IMR-90 (cell line): ENCODE data around the gene PIAS4. TPM values are rescaled to one million over a fixed set of nuclear protein-coding genes. Genes with fewer than 3 reads are reported as not detected.
"Not testable (repeated sequence)": the region's sequence is repeated elsewhere in the genome, so short reads cannot be mapped to it uniquely, and the experiment has no call there.

Source experiments
- ATAC-seq: fragments of 200-7000 bp; cut with Tn5 transposase; 2 replicates; pipeline ENCODE4 v1.9.1; 2020; ENCODE audit warnings: low read depth, mild to moderate bottlenecking, moderate library complexity
- BruUV-seq: library from RNA; stranded (reverse); fragments of 400-500 nt; replicated peaks from 2 replicates; lab custom pipeline; 2021; lab: Mats Ljungman, UMichigan
- CTCF ChIA-PET: fragments of 300-600 bp; formaldehyde crosslinking; extraction: SDS; loops from one replicate; lab custom pipeline; 2021; ENCODE audit warnings: antibody characterized with exemption; lab: Yijun Ruan, JAX
- POLR2A ChIA-PET: fragments of 300-600 bp; sonication (Branson Sonifier 250); formaldehyde crosslinking; loops from one replicate; lab custom pipeline; 2022; ENCODE audit warnings: antibody characterized with exemption; ENCODE audit not compliant: unreplicated experiment; lab: Charles Lee
- DNase-seq: peaks from one replicate; pipeline ENCODE4 v3.0.0; 2013
- H2AFZ ChIP-seq: replicated peaks from 2 replicates; pipeline ENCODE3; 2013; ENCODE audit warnings: low read length, mild to moderate bottlenecking; ENCODE audit not compliant: poor library complexity
- H2AK5ac ChIP-seq: 2 replicates; pipeline ENCODE4 v1.6.1; 2013; ENCODE audit warnings: low read depth, low read length, inconsistent platforms
- H2AK9ac ChIP-seq: replicated peaks from 2 replicates; pipeline ENCODE3; 2013; ENCODE audit warnings: mild to moderate bottlenecking, low read depth, low read length, moderate library complexity; ENCODE audit not compliant: poor library complexity
- H2BK120ac ChIP-seq: 2 replicates; pipeline ENCODE4 v1.6.1; 2013; ENCODE audit warnings: low read depth, low read length, inconsistent platforms
- H2BK15ac ChIP-seq: 3 replicates; pipeline ENCODE4 v1.6.1; 2013; ENCODE audit warnings: low read depth, low read length, inconsistent platforms
- H2BK20ac ChIP-seq: 2 replicates; pipeline ENCODE4 v1.6.1; 2013; ENCODE audit warnings: low read depth, mild to moderate bottlenecking, inconsistent platforms, low read length, moderate library complexity
- H2BK5ac ChIP-seq: 2 replicates; pipeline ENCODE4 v1.6.1; 2013; ENCODE audit warnings: mild to moderate bottlenecking, low read depth, low read length, inconsistent platforms; ENCODE audit not compliant: poor library complexity, severe bottlenecking
- H3K14ac ChIP-seq: replicated peaks from 2 replicates; pipeline ENCODE4 v1.6.1; 2013; ENCODE audit warnings: low read depth, low read length, inconsistent platforms
- H3K18ac ChIP-seq: 2 replicates; pipeline ENCODE4 v1.6.1; 2013; ENCODE audit warnings: low read depth, low read length, control low read depth
- H3K23ac ChIP-seq: 2 replicates; pipeline ENCODE4 v1.6.1; 2013; ENCODE audit warnings: low read depth, low read length, inconsistent platforms
- H3K27ac ChIP-seq: 2 replicates; pipeline ENCODE4 v1.5.1; 2013; ENCODE audit warnings: mild to moderate bottlenecking, control low read depth, low read length; ENCODE audit not compliant: insufficient read depth
- H3K27me3 ChIP-seq: 2 replicates; pipeline ENCODE4 v1.6.1; 2013; ENCODE audit warnings: low read length; ENCODE audit not compliant: control insufficient read depth, insufficient read depth
- H3K36me3 ChIP-seq: 2 replicates; pipeline ENCODE4 v1.6.1; 2013; ENCODE audit warnings: low read length, mixed read lengths; ENCODE audit not compliant: control insufficient read depth, insufficient read depth
- H3K4ac ChIP-seq: 2 replicates; pipeline ENCODE4 v1.6.1; 2013; ENCODE audit warnings: low read depth, low read length, inconsistent platforms
- H3K4me1 ChIP-seq: 2 replicates; pipeline ENCODE4 v1.6.1; 2013; ENCODE audit warnings: low read length, mixed read lengths; ENCODE audit not compliant: control insufficient read depth, insufficient read depth
- H3K4me2 ChIP-seq: 2 replicates; pipeline ENCODE4 v1.6.1; 2013; ENCODE audit warnings: low read depth, mild to moderate bottlenecking, control low read depth, low read length, moderate library complexity
- H3K4me3 ChIP-seq: 2 replicates; pipeline ENCODE4 v1.5.1; 2013; ENCODE audit warnings: low read depth, mild to moderate bottlenecking, control low read depth, low read length, moderate library complexity; ENCODE audit not compliant: insufficient read depth
- H3K56ac ChIP-seq: 2 replicates; pipeline ENCODE4 v1.6.1; 2013; ENCODE audit warnings: low read length, inconsistent platforms; ENCODE audit not compliant: insufficient read depth; ENCODE audit errors: extremely low read depth
- H3K79me1 ChIP-seq, 2 experiments: 2 replicates each; pipeline ENCODE4 v1.6.1; 2013; ENCODE audit warnings: low read length in 2 of 2, inconsistent platforms in 1 of 2, low read depth in 1 of 2
- H3K9ac ChIP-seq: 2 replicates; pipeline ENCODE4 v1.6.1; 2013; ENCODE audit warnings: low read depth, low read length, control low read depth
- H3K9me1 ChIP-seq: 2 replicates; pipeline ENCODE4 v1.6.1; 2013; ENCODE audit warnings: low read length, inconsistent platforms; ENCODE audit not compliant: insufficient read depth
- H3K9me3 ChIP-seq: 2 replicates; pipeline ENCODE4 v1.6.1; 2013; ENCODE audit warnings: low read length; ENCODE audit not compliant: control insufficient read depth, insufficient read depth
- H4K20me1 ChIP-seq: 2 replicates; pipeline ENCODE4 v1.6.1; 2013; ENCODE audit warnings: low read length, inconsistent platforms; ENCODE audit not compliant: insufficient read depth
- H4K5ac ChIP-seq: 2 replicates; pipeline ENCODE4 v1.6.1; 2013; ENCODE audit warnings: mild to moderate bottlenecking, low read depth, low read length, control low read depth
- H4K8ac ChIP-seq, 2 experiments: 2 replicates each; pipeline ENCODE4 v1.6.1; 2013; ENCODE audit warnings: low read depth in 2 of 2, low read length in 2 of 2, control low read depth in 1 of 2, inconsistent platforms in 1 of 2
- H4K91ac ChIP-seq: 2 replicates; pipeline ENCODE4 v1.6.1; 2013; ENCODE audit warnings: low read depth, low read length, inconsistent platforms; ENCODE audit not compliant: insufficient read depth
- CTCF ChIP-seq: conservative IDR thresholded peaks from 2 replicates; pipeline ENCODE4 v1.5.1; 2012; ENCODE audit warnings: mild to moderate bottlenecking, low read depth, low read length, improper control_type of control experiment
- MAFK ChIP-seq: IDR thresholded peaks from 2 replicates; pipeline ENCODE4 v1.6.1; 2012; ENCODE audit warnings: low read depth, low read length, improper control_type of control experiment
- NFE2L2 ChIP-seq: fragments of 150-350 bp; IDR thresholded peaks from 2 replicates; pipeline ENCODE4 v1.6.1; 2016; ENCODE audit warnings: low read depth, mild to moderate bottlenecking, low read length
- POLR2A ChIP-seq: IDR thresholded peaks from 2 replicates; pipeline ENCODE4 v1.6.1; 2012; ENCODE audit warnings: mild to moderate bottlenecking, low read depth, low read length
- RAD21 ChIP-seq: IDR thresholded peaks from 2 replicates; pipeline ENCODE4 v1.6.1; 2012; ENCODE audit warnings: low read length, improper control_type of control experiment
- RFX5 ChIP-seq: IDR thresholded peaks from 2 replicates; pipeline ENCODE4 v1.8.0; 2012; ENCODE audit warnings: low read depth, mild to moderate bottlenecking, low read length, moderate library complexity
- USF2 ChIP-seq: fragments of 150-350 bp; IDR thresholded peaks from 2 replicates; pipeline ENCODE4 v1.6.1; 2017; ENCODE audit warnings: mild to moderate bottlenecking, antibody characterized with exemption, low read length, low read depth
- WGBS, 2 experiments: methylation state at CpG; one replicate each; pipeline versions ENCODE4 v1.1.5 to v1.1.7; 2013; ENCODE audit warnings: missing lambda C conversion rate in 2 of 2; ENCODE audit not compliant: insufficient read length in 1 of 2; ENCODE audit errors: extremely low coverage in 2 of 2; 5-methylcytosine and 5-hydroxymethylcytosine counted together
- dilution Hi-C: fragments of 300-500 bp; cut with HindIII; formaldehyde crosslinking; loops from one replicate; pipeline ENCODE4 v1.14.3; 2018; ENCODE audit warnings: low sequenced_read_pairs; ENCODE audit not compliant: unreplicated experiment
- in situ Hi-C: fragments of 300-500 bp; cut with MboI; formaldehyde crosslinking; loops from 3 replicates; pipeline ENCODE4 v1.14.3; 2019; ENCODE audit warnings: low sequenced_read_pairs, inconsistent platforms, mixed read lengths
- intact Hi-C: fragments of 100-400 bp; cut with micrococcal nuclease; formaldehyde crosslinking; loops from 2 replicates; pipeline ENCODE4 v1.10.0; 2022
- polyA plus RNA-seq, 3 experiments: library from polyadenylated mRNA; depleted of rRNA; stranded (reverse); fragments of >200 nt; gene quantifications; 2 replicates each; pipeline ENCODE4 v1.2.3, GENCODE V29; 2012; ENCODE audit warnings: low replicate concordance in 1 of 3
- total RNA-seq: library from RNA; depleted of rRNA; stranded (reverse); fragments of >200 nt; gene quantifications from 2 replicates; pipeline ENCODE4 v1.2.3, GENCODE V29; 2012

The PIAS4 gene
- total and polyA plus RNA-seq, 2 of the 4 experiments (the other 2 are of a cell fraction) = 12.1 to 13.6 TPM

- no peak overlapping the region for H2BK20ac ChIP-seq
- no peak overlapping the region for H3K23ac ChIP-seq
- no peak overlapping the region for H2AK5ac ChIP-seq
- H4K20me1 ChIP-seq = peaks cover 77% of the 10 kb centered on the region
- CTCF ChIA-PET = no interaction called here
- WGBS, 2 experiments = 44% methylated on average over 3 of the region's 14 CpGs; no CpG with 5 or more reads in 1 of the 2 experiments
- H3K27ac ChIP-seq = no peak overlapping the region
- no peaks in the 10 kb centered on the region for H3K27me3 ChIP-seq
- in situ Hi-C loops (no loop called here), dilution Hi-C loops (no loop called here), intact Hi-C loops (no loop called here)
- no peak overlapping the region for H4K91ac ChIP-seq
- no peak overlapping the region for H2BK5ac ChIP-seq
- no peak overlapping the region for H3K18ac ChIP-seq
- H3K4me1 ChIP-seq = peaks cover 24% of the 10 kb centered on the region
- no peak overlapping the region for H3K4me3 ChIP-seq
- no peak overlapping the region for H3K56ac ChIP-seq
- no peak overlapping the region for H2BK120ac ChIP-seq
- no peak for ATAC-seq
- peaks cover 30% of the 10 kb centered on the region for H3K36me3 ChIP-seq
- H3K14ac ChIP-seq = no peak overlapping the region
- POLR2A ChIA-PET = no interaction called here
- H2AK9ac ChIP-seq = no peak overlapping the region
- H2AFZ ChIP-seq = no peak overlapping the region
- TF ChIP-seq MAFK = no peak
- TF ChIP-seq NFE2L2 = no peak
- no peak for TF ChIP-seq RFX5
- no peak for TF ChIP-seq RAD21
- no peak for TF ChIP-seq CTCF
- TF ChIP-seq POLR2A = no peak
- TF ChIP-seq USF2 = no peak
- no peaks in the 10 kb centered on the region for H3K9me3 ChIP-seq
- no peak for DNase-seq
- H4K8ac ChIP-seq = no peak overlapping the region
- H3K9me1 ChIP-seq = no peaks in the 10 kb centered on the region
- no peak overlapping the region for H3K9ac ChIP-seq
- no peak overlapping the region for H3K4ac ChIP-seq
- peaks cover 33 to 83% of the 10 kb centered on the region in 2 experiments for H3K79me1 ChIP-seq
- H4K5ac ChIP-seq = no peak overlapping the region
- no peak overlapping the region for H3K4me2 ChIP-seq
- H2BK15ac ChIP-seq = no peak overlapping the region
- no TSS peak for BruUV-seq
Measured at GRCh38 chr19:4010808-4011110, 3.2 kb downstream of the PIAS4 start.

GRCh38 chr19:4011430-4011829, 3.9 kb downstream of the PIAS4 start:
- H3K79me1 ChIP-seq = peaks cover 33 to 88% of the 10 kb centered on the region in 2 experiments
- H3K36me3 ChIP-seq = peaks cover 35% of the 10 kb centered on the region
- H3K23ac ChIP-seq, H3K9ac ChIP-seq, H2BK20ac ChIP-seq, CTCF ChIA-PET, H4K91ac ChIP-seq, H3K9me3 ChIP-seq, H3K4me2 ChIP-seq, H4K8ac ChIP-seq, H3K27me3 ChIP-seq, ATAC-seq, BruUV-seq, H3K27ac ChIP-seq, H3K18ac ChIP-seq, H2AK9ac ChIP-seq, H2BK120ac ChIP-seq, H3K14ac ChIP-seq, H2AK5ac ChIP-seq, H3K9me1 ChIP-seq, H3K4me3 ChIP-seq, POLR2A ChIA-PET, intact Hi-C loops, H3K4ac ChIP-seq, H3K56ac ChIP-seq, H2BK15ac ChIP-seq, H2BK5ac ChIP-seq, DNase-seq, in situ Hi-C loops, H2AFZ ChIP-seq, H4K5ac ChIP-seq, dilution Hi-C loops: not testable (repeated sequence)
- peaks cover 24% of the 10 kb centered on the region for H3K4me1 ChIP-seq
- WGBS, 2 experiments = 70% methylated on average over 2 of the region's 6 CpGs; no CpG with 5 or more reads in 1 of the 2 experiments
- H4K20me1 ChIP-seq = peaks cover 83% of the 10 kb centered on the region
